ENCODE results near the gene PDE1A.

PDE1A gene

DNA sequence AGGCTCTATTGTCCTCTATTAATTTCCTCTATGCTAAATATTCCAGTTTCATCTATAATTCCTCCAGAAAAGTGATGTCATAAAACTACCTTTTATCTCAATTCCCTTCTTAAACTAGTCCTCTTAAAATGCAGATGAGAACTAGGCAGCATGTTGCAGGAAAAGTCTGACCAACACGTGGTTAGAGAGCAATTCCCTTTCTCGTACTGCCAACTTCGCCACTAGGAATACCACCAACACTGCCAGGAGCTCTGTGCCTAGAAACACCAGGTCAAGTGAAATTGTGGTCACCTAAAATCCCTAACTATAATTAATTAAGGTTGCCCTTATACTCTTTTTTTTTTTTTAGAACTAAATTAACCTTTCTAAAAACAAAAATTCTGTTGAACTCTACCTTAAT is 313.5 kb downstream of the PDE1A start:
- Histone ChIP-seq H3K27me3 (ENCODE audit: insufficient read depth, poor library complexity, severe bottlenecking) (peaks cover 2% of the 10 kb centered on the region), H3K27ac (replicated peaks) (no peak overlapping the region), H3K4me3 (replicated peaks; ENCODE audit: insufficient read depth, low read length) (no peak overlapping the region)
- DNase-seq (ENCODE audit: low read depth in 1 of 2, low spot score in 1 of 2) = no peak
- no peak for TF ChIP-seq POLR2AphosphoS5 (IDR thresholded peaks at IDR 0.05; ENCODE audit: low read depth)
- TF ChIP-seq, protein P1, sequence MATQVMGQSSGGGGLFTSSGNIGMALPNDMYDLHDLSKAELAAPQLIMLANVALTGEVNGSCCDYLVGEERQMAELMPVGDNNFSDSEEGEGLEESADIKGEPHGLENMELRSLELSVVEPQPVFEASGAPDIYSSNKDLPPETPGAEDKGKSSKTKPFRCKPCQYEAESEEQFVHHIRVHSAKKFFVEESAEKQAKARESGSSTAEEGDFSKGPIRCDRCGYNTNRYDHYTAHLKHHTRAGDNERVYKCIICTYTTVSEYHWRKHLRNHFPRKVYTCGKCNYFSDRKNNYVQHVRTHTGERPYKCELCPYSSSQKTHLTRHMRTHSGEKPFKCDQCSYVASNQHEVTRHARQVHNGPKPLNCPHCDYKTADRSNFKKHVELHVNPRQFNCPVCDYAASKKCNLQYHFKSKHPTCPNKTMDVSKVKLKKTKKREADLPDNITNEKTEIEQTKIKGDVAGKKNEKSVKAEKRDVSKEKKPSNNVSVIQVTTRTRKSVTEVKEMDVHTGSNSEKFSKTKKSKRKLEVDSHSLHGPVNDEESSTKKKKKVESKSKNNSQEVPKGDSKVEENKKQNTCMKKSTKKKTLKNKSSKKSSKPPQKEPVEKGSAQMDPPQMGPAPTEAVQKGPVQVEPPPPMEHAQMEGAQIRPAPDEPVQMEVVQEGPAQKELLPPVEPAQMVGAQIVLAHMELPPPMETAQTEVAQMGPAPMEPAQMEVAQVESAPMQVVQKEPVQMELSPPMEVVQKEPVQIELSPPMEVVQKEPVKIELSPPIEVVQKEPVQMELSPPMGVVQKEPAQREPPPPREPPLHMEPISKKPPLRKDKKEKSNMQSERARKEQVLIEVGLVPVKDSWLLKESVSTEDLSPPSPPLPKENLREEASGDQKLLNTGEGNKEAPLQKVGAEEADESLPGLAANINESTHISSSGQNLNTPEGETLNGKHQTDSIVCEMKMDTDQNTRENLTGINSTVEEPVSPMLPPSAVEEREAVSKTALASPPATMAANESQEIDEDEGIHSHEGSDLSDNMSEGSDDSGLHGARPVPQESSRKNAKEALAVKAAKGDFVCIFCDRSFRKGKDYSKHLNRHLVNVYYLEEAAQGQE (IDR thresholded peaks at IDR 0.05; ENCODE audit: insufficient replicate concordance, low read depth) = no peak
- no peak for TF ChIP-seq SPI1 (IDR thresholded peaks at IDR 0.05; ENCODE audit: borderline replicate concordance, low read depth)
- TF ChIP-seq CTCF (IDR thresholded peaks at IDR 0.05; ENCODE audit: insufficient read depth, low read length) = no peak
- TF ChIP-seq GABPA (IDR thresholded peaks at IDR 0.05; ENCODE audit: low read depth) = no peak

DNA sequence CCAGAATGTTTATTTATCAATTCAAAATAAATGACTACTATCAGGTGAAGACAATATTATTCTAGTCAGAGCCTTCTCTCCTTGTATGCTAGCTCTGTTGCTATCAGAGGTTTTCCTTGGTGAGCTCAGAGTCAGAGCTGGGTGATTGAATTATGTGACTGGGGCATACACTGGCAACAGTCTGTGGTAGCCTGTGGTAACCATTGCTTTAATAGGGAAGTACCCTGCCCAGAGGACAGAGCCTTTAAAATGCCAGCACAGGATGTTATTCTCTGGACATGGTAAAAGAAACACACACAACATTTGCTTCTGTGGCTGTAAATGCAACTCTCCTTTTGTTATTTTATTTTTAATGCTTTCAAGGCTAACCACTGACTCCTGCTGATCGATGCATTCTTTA is 316.5 kb downstream of the PDE1A start:
- no peak for DNase-seq (ENCODE audit: low read depth in 1 of 2, low spot score in 1 of 2)
- TF ChIP-seq, protein P1 (IDR thresholded peaks at IDR 0.05; ENCODE audit: insufficient replicate concordance, low read depth) = no peak
- no peak for TF ChIP-seq CTCF (IDR thresholded peaks at IDR 0.05; ENCODE audit: insufficient read depth, low read length)
- no peak for TF ChIP-seq POLR2AphosphoS5 (IDR thresholded peaks at IDR 0.05; ENCODE audit: low read depth)
- TF ChIP-seq GABPA (IDR thresholded peaks at IDR 0.05; ENCODE audit: low read depth) = no peak
- TF ChIP-seq SPI1 (IDR thresholded peaks at IDR 0.05; ENCODE audit: borderline replicate concordance, low read depth) = no peak
- peaks cover 2% of the 10 kb centered on the region for H3K27me3 ChIP-seq (ENCODE audit: insufficient read depth, poor library complexity, severe bottlenecking)
- H3K27ac ChIP-seq (replicated peaks) = no peak overlapping the region
- no peak overlapping the region for H3K4me3 ChIP-seq (replicated peaks; ENCODE audit: insufficient read depth, low read length)

- Histone ChIP-seq H3K4me3 (replicated peaks; ENCODE audit: insufficient read depth, low read length) (no peak overlapping the region), H3K27me3 (ENCODE audit: insufficient read depth, poor library complexity, severe bottlenecking) (peaks cover under 1% of the 10 kb centered on the region), H3K27ac (replicated peaks) (no peak overlapping the region)
- DNase-seq (ENCODE audit: low read depth in 1 of 2, low spot score in 1 of 2) = no peak
- TF ChIP-seq, protein P1 (IDR thresholded peaks at IDR 0.05; ENCODE audit: insufficient replicate concordance, low read depth) = no peak
- TF ChIP-seq CTCF (IDR thresholded peaks at IDR 0.05; ENCODE audit: insufficient read depth, low read length) = no peak
- no peak for TF ChIP-seq SPI1 (IDR thresholded peaks at IDR 0.05; ENCODE audit: borderline replicate concordance, low read depth)
- TF ChIP-seq GABPA (IDR thresholded peaks at IDR 0.05; ENCODE audit: low read depth) = no peak
- TF ChIP-seq POLR2AphosphoS5 (IDR thresholded peaks at IDR 0.05; ENCODE audit: low read depth) = no peak
Measured at GRCh38 chr2:182103526-182103925, 323.3 kb downstream of the PDE1A start.

Measured in HL-60 (cell line).